Uterus (tissue), 2 donors: ENCODE results near the gene ATF1.

ENCODE experiments used
- CTCF ChIP-seq, 4 experiments: fragments of 200-600 bp in 2 of 4; fragments of 450-650 bp in 2 of 4; sonication (generic) in 2 of 4; IDR thresholded peaks; one replicate each; pipeline ENCODE4 v1.5.1; 2016 to 2019; ENCODE audit warnings: antibody characterized with exemption in 4 of 4, mild to moderate bottlenecking in 2 of 4, moderate library complexity in 1 of 4
- POLR2A ChIP-seq, 2 donors: fragments of 450-650 bp; IDR thresholded peaks; one replicate each; pipeline ENCODE4 v1.6.1; 2016; ENCODE audit warnings: antibody characterized with exemption in 2 of 2, mild to moderate bottlenecking in 1 of 2, moderate library complexity in 1 of 2

GRCh38 chr12:50764286-50765094 lies 589 bp downstream of the ATF1 start:
- no peak for TF ChIP-seq CTCF (IDR thresholded peaks at IDR 0.05)
- TF ChIP-seq POLR2A (IDR thresholded peaks at IDR 0.05): no peak
